Measurements from ENCODE around the gene TRIM59. TPM values are rescaled to one million over a fixed set of nuclear protein-coding genes. Genes with fewer than 3 reads are reported as not detected.

TRIM59 gene
- total and polyA plus RNA-seq, 9 of the 15 experiments (the other 6 are each of a cell fraction or from before 2014, with no cell fraction given), result 16.8 to 101 (median 34.8) TPM

DNA sequence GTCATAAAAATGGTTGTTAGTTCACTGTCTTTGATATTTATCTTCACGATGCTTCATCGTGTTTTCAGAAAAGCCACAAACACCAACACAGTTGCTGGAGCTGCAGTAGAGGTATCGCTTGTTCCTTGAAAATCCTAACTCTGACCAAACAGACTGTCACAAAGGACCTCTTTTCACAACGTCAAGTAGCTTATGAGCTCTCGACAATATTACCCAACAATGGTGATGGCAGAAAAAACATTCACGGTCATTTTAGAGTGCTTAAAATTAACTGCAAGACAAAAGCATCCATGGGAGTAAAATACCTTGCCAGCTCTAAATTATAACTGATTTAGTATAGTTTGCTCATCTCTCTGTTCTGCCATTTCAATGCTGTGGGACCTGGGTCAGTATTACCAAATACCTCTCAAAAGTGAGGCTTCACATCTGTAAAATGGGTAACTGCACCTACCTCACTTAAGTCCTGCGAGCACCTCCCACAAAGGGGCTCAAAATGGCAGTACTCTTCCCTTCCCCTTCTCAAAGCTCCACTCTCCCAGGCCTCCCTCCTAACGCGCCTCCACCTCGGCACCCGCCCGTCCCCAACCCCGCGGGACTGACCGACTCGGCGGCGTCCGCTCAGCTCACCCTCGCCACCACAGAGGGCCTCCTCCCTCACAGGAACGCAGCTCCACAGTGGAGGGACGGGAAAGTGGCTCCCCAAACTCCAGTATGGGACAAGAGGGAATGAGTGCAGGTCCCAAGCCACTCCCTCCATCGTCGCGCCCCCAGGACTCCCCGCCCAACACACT, 546 bp downstream of the TRIM59 start (continued):
- TF ChIP-seq, protein P1, sequence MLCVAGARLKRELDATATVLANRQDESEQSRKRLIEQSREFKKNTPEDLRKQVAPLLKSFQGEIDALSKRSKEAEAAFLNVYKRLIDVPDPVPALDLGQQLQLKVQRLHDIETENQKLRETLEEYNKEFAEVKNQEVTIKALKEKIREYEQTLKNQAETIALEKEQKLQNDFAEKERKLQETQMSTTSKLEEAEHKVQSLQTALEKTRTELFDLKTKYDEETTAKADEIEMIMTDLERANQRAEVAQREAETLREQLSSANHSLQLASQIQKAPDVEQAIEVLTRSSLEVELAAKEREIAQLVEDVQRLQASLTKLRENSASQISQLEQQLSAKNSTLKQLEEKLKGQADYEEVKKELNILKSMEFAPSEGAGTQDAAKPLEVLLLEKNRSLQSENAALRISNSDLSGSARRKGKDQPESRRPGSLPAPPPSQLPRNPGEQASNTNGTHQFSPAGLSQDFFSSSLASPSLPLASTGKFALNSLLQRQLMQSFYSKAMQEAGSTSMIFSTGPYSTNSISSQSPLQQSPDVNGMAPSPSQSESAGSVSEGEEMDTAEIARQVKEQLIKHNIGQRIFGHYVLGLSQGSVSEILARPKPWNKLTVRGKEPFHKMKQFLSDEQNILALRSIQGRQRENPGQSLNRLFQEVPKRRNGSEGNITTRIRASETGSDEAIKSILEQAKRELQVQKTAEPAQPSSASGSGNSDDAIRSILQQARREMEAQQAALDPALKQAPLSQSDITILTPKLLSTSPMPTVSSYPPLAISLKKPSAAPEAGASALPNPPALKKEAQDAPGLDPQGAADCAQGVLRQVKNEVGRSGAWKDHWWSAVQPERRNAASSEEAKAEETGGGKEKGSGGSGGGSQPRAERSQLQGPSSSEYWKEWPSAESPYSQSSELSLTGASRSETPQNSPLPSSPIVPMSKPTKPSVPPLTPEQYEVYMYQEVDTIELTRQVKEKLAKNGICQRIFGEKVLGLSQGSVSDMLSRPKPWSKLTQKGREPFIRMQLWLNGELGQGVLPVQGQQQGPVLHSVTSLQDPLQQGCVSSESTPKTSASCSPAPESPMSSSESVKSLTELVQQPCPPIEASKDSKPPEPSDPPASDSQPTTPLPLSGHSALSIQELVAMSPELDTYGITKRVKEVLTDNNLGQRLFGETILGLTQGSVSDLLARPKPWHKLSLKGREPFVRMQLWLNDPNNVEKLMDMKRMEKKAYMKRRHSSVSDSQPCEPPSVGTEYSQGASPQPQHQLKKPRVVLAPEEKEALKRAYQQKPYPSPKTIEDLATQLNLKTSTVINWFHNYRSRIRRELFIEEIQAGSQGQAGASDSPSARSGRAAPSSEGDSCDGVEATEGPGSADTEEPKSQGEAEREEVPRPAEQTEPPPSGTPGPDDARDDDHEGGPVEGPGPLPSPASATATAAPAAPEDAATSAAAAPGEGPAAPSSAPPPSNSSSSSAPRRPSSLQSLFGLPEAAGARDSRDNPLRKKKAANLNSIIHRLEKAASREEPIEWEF (CRISPR knock-in tag; IDR thresholded peaks at IDR 0.05), result no peak
- TF ChIP-seq TRIM28 (IDR thresholded peaks at IDR 0.05) (no peak), KLF13 (tag; IDR thresholded peaks at IDR 0.05; ENCODE audit: borderline replicate concordance, low read depth) (no peak), ZZZ3 (IDR thresholded peaks at IDR 0.05) (no peak), FOXJ2 (tag; IDR thresholded peaks at IDR 0.05) (peak; percentile 11; the same call in 1 of the 2 replicates), ZEB2 (IDR thresholded peaks at IDR 0.05) (peak; percentile 19; the same call in 1 of the 2 replicates), SMC3 (conservative IDR thresholded peaks at IDR 0.05; ENCODE audit: insufficient read depth, low read depth, low read length) (0 out of 2 replicates have a peak, but pooled peaks have one; percentile 10), ZFP36 (IDR thresholded peaks at IDR 0.05; ENCODE audit: low read depth, low read length, partially characterized antibody) (peak; percentile 1), ZNF696 (CRISPR knock-in tag; conservative IDR thresholded peaks at IDR 0.05) (no peak), CBX2 (IDR thresholded peaks at IDR 0.05; ENCODE audit: insufficient read depth, low read length, poor library complexity, severe bottlenecking) (no peak), SP1 (CRISPR knock-in tag; IDR thresholded peaks at IDR 0.05) (no peak)
- TF ChIP-seq, protein P2, sequence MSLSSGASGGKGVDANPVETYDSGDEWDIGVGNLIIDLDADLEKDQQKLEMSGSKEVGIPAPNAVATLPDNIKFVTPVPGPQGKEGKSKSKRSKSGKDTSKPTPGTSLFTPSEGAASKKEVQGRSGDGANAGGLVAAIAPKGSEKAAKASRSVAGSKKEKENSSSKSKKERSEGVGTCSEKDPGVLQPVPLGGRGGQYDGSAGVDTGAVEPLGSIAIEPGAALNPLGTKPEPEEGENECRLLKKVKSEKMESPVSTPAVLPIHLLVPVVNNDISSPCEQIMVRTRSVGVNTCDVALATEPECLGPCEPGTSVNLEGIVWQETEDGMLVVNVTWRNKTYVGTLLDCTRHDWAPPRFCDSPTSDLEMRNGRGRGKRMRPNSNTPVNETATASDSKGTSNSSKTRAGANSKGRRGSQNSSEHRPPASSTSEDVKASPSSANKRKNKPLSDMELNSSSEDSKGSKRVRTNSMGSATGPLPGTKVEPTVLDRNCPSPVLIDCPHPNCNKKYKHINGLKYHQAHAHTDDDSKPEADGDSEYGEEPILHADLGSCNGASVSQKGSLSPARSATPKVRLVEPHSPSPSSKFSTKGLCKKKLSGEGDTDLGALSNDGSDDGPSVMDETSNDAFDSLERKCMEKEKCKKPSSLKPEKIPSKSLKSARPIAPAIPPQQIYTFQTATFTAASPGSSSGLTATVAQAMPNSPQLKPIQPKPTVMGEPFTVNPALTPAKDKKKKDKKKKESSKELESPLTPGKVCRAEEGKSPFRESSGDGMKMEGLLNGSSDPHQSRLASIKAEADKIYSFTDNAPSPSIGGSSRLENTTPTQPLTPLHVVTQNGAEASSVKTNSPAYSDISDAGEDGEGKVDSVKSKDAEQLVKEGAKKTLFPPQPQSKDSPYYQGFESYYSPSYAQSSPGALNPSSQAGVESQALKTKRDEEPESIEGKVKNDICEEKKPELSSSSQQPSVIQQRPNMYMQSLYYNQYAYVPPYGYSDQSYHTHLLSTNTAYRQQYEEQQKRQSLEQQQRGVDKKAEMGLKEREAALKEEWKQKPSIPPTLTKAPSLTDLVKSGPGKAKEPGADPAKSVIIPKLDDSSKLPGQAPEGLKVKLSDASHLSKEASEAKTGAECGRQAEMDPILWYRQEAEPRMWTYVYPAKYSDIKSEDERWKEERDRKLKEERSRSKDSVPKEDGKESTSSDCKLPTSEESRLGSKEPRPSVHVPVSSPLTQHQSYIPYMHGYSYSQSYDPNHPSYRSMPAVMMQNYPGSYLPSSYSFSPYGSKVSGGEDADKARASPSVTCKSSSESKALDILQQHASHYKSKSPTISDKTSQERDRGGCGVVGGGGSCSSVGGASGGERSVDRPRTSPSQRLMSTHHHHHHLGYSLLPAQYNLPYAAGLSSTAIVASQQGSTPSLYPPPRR (CRISPR knock-in tag; IDR thresholded peaks at IDR 0.05; ENCODE audit: borderline replicate concordance), result no peak
- TF ChIP-seq, protein P3, sequence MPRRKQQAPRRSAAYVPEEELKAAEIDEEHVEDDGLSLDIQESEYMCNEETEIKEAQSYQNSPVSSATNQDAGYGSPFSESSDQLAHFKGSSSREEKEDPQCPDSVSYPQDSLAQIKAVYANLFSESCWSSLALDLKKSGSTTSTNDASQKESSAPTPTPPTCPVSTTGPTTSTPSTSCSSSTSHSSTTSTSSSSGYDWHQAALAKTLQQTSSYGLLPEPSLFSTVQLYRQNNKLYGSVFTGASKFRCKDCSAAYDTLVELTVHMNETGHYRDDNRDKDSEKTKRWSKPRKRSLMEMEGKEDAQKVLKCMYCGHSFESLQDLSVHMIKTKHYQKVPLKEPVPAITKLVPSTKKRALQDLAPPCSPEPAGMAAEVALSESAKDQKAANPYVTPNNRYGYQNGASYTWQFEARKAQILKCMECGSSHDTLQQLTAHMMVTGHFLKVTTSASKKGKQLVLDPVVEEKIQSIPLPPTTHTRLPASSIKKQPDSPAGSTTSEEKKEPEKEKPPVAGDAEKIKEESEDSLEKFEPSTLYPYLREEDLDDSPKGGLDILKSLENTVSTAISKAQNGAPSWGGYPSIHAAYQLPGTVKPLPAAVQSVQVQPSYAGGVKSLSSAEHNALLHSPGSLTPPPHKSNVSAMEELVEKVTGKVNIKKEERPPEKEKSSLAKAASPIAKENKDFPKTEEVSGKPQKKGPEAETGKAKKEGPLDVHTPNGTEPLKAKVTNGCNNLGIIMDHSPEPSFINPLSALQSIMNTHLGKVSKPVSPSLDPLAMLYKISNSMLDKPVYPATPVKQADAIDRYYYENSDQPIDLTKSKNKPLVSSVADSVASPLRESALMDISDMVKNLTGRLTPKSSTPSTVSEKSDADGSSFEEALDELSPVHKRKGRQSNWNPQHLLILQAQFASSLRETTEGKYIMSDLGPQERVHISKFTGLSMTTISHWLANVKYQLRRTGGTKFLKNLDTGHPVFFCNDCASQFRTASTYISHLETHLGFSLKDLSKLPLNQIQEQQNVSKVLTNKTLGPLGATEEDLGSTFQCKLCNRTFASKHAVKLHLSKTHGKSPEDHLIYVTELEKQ (CRISPR knock-in tag; IDR thresholded peaks at IDR 0.05), result no peak
